Measurements from ENCODE around the gene VSTM2L.

VSTM2L gene

DNA sequence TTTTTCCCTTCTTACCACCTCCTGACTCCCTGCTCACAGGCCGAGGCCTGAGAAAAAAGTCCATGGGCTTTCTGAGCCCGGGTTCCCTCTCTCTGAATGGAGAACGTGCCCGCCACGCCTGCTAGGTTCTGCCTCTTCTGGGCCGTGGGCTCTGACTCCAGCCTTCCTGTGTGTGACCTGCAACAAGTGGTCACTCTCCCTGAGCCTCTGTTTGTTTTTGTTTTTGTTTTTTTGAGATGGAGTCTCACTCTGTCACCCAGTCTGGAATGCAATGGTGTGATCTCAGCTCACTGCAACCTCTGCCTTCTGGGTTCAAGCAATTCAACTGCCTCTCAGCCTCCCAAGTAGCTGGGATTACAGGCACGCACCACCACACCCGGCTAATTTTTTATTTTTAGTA lies 17.9 kb upstream of the VSTM2L start:
- no peaks in the 10 kb centered on the region for H3K9me3 ChIP-seq (ENCODE audit: insufficient read depth, low read length, severe bottlenecking)
- H3K79me2 ChIP-seq (ENCODE audit: insufficient read depth, low read length) = no peaks in the 10 kb centered on the region
- no peak for ATAC-seq (ENCODE audit: insufficient read depth, low read depth)
- no peak overlapping the region for H3K9ac ChIP-seq (ENCODE audit: low read depth, low read length)
- H3K27me3 ChIP-seq (ENCODE audit: insufficient read depth, low read length, poor library complexity) = no peaks in the 10 kb centered on the region
- no peaks in the 10 kb centered on the region for H3K4me1 ChIP-seq (ENCODE audit: insufficient read depth, low read length)
- no peaks in the 10 kb centered on the region for H3K36me3 ChIP-seq (ENCODE audit: insufficient read depth, low read length)
- no peak overlapping the region for H3K4me3 ChIP-seq (ENCODE audit: low read depth in 1 of 2, low read length in 2 of 2)
- no peak overlapping the region for H2AFZ ChIP-seq (ENCODE audit: low read depth, low read length)
- TF ChIP-seq CTCF (IDR thresholded peaks at IDR 0.05; ENCODE audit: borderline replicate concordance, extremely low read depth, low read length, poor library complexity, severe bottlenecking) = no peak
- no peak for TF ChIP-seq EZH2 (IDR thresholded peaks at IDR 0.05; ENCODE audit: borderline replicate concordance, low read depth, low read length, severe bottlenecking)
- H4K20me1 ChIP-seq (ENCODE audit: insufficient read depth, low read length) = 0 out of 2 replicates have a peak, but pooled peaks cover 5% of the 10 kb centered on the region
- no peak for DNase-seq
- no peak overlapping the region for H3K27ac ChIP-seq (ENCODE audit: low read length)
- no peak overlapping the region for H3K4me2 ChIP-seq (ENCODE audit: insufficient read depth, low read length)

DNA sequence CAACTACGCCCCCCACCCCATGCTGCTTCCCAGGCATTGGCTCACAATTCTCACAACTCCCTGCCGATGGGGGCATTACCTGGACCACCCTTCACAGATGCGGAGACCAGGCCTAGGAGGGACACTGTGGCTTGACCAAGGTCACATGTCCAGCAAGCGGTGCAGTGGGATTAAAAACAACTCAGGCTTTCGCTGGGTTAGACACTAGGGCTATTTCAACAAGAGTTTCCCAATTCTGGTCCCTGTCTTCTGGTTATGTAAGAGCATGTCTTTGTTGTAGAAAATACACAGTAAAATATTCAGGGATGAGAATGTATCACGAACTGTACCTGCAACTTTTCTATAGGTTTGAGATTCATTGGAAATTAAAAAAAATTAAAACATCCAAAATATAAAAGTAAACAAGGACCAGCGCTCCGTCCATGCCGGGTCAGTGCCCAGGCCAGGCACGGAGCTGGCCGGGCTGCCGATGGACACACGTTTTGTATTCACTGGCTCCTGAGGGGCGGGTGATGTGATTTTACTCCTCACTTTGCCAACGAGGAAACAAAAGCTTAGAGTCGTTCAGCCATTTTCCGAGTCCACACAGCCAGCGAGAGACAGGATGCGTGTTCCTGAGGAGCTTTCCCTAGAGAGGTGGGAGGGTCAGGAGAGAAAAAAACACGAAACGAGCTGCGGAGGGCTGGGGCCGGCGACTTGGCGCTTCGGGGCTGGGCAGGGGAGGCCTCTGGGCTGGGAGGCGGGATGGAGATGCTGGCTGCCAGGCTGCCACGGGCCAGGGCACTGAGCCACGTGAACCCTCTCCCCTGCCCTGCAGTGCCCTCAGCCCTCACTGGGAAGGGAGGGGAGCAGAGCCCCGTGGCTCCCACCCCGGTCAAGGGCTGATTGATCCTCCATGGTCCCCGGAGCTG lies 17.1 kb upstream of the VSTM2L start:
- no peak for DNase-seq
- H4K20me1 ChIP-seq (ENCODE audit: insufficient read depth, low read length) = peaks cover 5% of the 10 kb centered on the region; the same call in 1 of the 2 replicates
- H3K36me3 ChIP-seq (ENCODE audit: insufficient read depth, low read length) = no peaks in the 10 kb centered on the region
- H3K27me3 ChIP-seq (ENCODE audit: insufficient read depth, low read length, poor library complexity) = no peaks in the 10 kb centered on the region
- H3K9ac ChIP-seq (ENCODE audit: low read depth, low read length) = no peak overlapping the region
- no peaks in the 10 kb centered on the region for H3K4me1 ChIP-seq (ENCODE audit: insufficient read depth, low read length)
- H2AFZ ChIP-seq (ENCODE audit: low read depth, low read length) = no peak overlapping the region
- no peak overlapping the region for H3K27ac ChIP-seq (ENCODE audit: low read length)
- H3K4me2 ChIP-seq (ENCODE audit: insufficient read depth, low read length) = no peak overlapping the region
- H3K9me3 ChIP-seq (ENCODE audit: insufficient read depth, low read length, severe bottlenecking) = no peaks in the 10 kb centered on the region
- no peak overlapping the region for H3K4me3 ChIP-seq (ENCODE audit: low read depth in 1 of 2, low read length in 2 of 2)
- TF ChIP-seq CTCF (IDR thresholded peaks at IDR 0.05; ENCODE audit: borderline replicate concordance, extremely low read depth, low read length, poor library complexity, severe bottlenecking) = no peak
- no peak for ATAC-seq (ENCODE audit: insufficient read depth, low read depth)
- H3K79me2 ChIP-seq (ENCODE audit: insufficient read depth, low read length) = no peaks in the 10 kb centered on the region

DNA sequence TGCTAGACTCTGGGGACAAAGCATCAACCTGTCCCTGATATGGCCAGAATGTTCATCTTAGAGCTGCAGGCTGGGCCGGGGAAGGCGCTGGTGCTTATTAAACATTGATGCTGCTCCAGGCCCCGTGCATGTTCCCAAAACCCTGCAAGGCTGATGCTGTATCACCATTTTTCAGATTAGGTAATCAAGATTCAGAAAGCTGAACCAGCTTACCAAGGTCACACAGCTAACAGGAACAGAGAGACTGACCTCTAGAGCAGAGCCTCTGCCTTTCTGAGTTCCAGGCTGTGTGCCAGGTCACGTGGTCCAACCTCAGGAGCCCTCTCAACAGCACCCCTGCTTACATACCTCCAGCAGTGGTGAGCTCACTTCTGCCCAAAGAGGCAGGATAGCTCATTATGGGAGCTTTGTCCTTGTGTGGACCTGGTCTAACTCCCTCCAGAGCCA lies 16.1 kb upstream of the VSTM2L start:
- H3K79me2 ChIP-seq (ENCODE audit: insufficient read depth, low read length) = no peaks in the 10 kb centered on the region
- H3K36me3 ChIP-seq (ENCODE audit: insufficient read depth, low read length) = no peaks in the 10 kb centered on the region
- ATAC-seq (ENCODE audit: insufficient read depth, low read depth) (no peak), DNase-seq (no peak)
- H3K9ac ChIP-seq (ENCODE audit: low read depth, low read length) = no peak overlapping the region
- H3K27ac ChIP-seq (ENCODE audit: low read length) = no peak overlapping the region
- no peaks in the 10 kb centered on the region for H3K4me1 ChIP-seq (ENCODE audit: insufficient read depth, low read length)
- H3K27me3 ChIP-seq (ENCODE audit: insufficient read depth, low read length, poor library complexity) = no peaks in the 10 kb centered on the region
- no peaks in the 10 kb centered on the region for H3K9me3 ChIP-seq (ENCODE audit: insufficient read depth, low read length, severe bottlenecking)
- H4K20me1 ChIP-seq (ENCODE audit: insufficient read depth, low read length) = peaks cover 5% of the 10 kb centered on the region; the same call in 1 of the 2 replicates
- no peak overlapping the region for H2AFZ ChIP-seq (ENCODE audit: low read depth, low read length)
- no peak overlapping the region for H3K4me2 ChIP-seq (ENCODE audit: insufficient read depth, low read length)
- no peak for TF ChIP-seq EZH2 (IDR thresholded peaks at IDR 0.05; ENCODE audit: borderline replicate concordance, low read depth, low read length, severe bottlenecking)
- TF ChIP-seq CTCF (IDR thresholded peaks at IDR 0.05; ENCODE audit: borderline replicate concordance, extremely low read depth, low read length, poor library complexity, severe bottlenecking) = no peak
- no peak overlapping the region for H3K4me3 ChIP-seq (ENCODE audit: low read depth in 1 of 2, low read length in 2 of 2)

All from DND-41 (cell line).